CD4-positive, alpha-beta T cell treated with Interferon alpha-2 for 1 hour (primary cell): ENCODE data around the gene POM121.
"Not testable (repeated sequence)": the region's sequence is repeated elsewhere in the genome, so short reads cannot be mapped to it uniquely, and the experiment has no call there.

Experiments
- DNase-seq, 2 donors: peaks; one replicate each; pipeline ENCODE4 v3.0.0-alpha.2; 2020 to 2022

The POM121 gene

GRCh38 chr7:72924733-72925545 lies at the start of gene POM121:
Gene POM121, plus strand, starts transcription at chr7:72925095. Its CDS starts 27 bp downstream, at chr7:72925122.
- peak; percentile 82 to 89 for DNase-seq

GRCh38 chr7:72879079-72879736 lies 45.7 kb upstream of the POM121 start:
- DNase-seq: peak; percentile 75 to 81

- peak; percentile 37 to 54 for DNase-seq
Measured at GRCh38 chr7:72879737-72880215, 45.1 kb upstream of the POM121 start.

- DNase-seq: not testable (repeated sequence)
Measured at GRCh38 chr7:72891750-72892149, 33.1 kb upstream of the POM121 start.

- not testable (repeated sequence) for DNase-seq
Measured at GRCh38 chr7:72904740-72905139, 20.2 kb upstream of the POM121 start.

- not testable (repeated sequence) for DNase-seq
Measured at GRCh38 chr7:72908422-72908821, 16.5 kb upstream of the POM121 start.

GRCh38 chr7:72911395-72911794 lies 13.5 kb upstream of the POM121 start:
- not testable (repeated sequence) for DNase-seq

- DNase-seq: not testable (repeated sequence)
Measured at GRCh38 chr7:72913750-72914149, 11.1 kb upstream of the POM121 start.

GRCh38 chr7:72914756-72915525 lies 10.0 kb upstream of the POM121 start:
- peak; percentile 55 to 67 for DNase-seq

GRCh38 chr7:72919256-72919775 lies 5.6 kb upstream of the POM121 start:
- no peak for DNase-seq

- DNase-seq: no peak
Measured at GRCh38 chr7:72924386-72924732, 536 bp upstream of the POM121 start.

- no peak for DNase-seq
Measured at GRCh38 chr7:72925546-72926120, 738 bp downstream of the POM121 start.

- DNase-seq: not testable (repeated sequence)
Measured at GRCh38 chr7:72927791-72928190, 2.9 kb downstream of the POM121 start.

GRCh38 chr7:72928216-72928615 lies 3.3 kb downstream of the POM121 start:
- not testable (repeated sequence) for DNase-seq

GRCh38 chr7:72942022-72942705 lies 17.3 kb downstream of the POM121 start:
- peak in 1 of 2 donors; percentile 16 for DNase-seq

GRCh38 chr7:72942956-72943355 lies 18.1 kb downstream of the POM121 start:
- not testable (repeated sequence) for DNase-seq

- not testable (repeated sequence) for DNase-seq
Measured at GRCh38 chr7:72944937-72945336, 20.0 kb downstream of the POM121 start.

- not testable (repeated sequence) for DNase-seq
Measured at GRCh38 chr7:72945597-72945996, 20.7 kb downstream of the POM121 start.

- DNase-seq: not testable (repeated sequence)
Measured at GRCh38 chr7:72946130-72946745, 21.3 kb downstream of the POM121 start.

- DNase-seq: not testable (repeated sequence)
Measured at GRCh38 chr7:72948714-72949113, 23.8 kb downstream of the POM121 start.

GRCh38 chr7:72949276-72949675 lies 24.4 kb downstream of the POM121 start:
- not testable (repeated sequence) for DNase-seq
